SH-SY5Y (cell line): Measurements from ENCODE around the gene TYMP.

Source experiments
- GATA2 ChIP-seq: IDR thresholded peaks from 2 replicates; pipeline ENCODE4 v1.6.1; 2011; ENCODE audit warnings: mild to moderate bottlenecking, low read depth, low read length
- GATA3 ChIP-seq: IDR thresholded peaks from 2 replicates; pipeline ENCODE4 v1.6.1; 2011; ENCODE audit warnings: low read depth, mild to moderate bottlenecking, low read length, moderate library complexity

GRCh38 chr22:50507991-50508884, 21.6 kb downstream of the TYMP start, which contains the start of gene NCAPH2:
- TF ChIP-seq GATA2 (no peak), GATA3 (no peak)
